ENCODE data around the gene SASH1.

Gene SASH1

GRCh38 chr6:148325316-148326068, 17.1 kb upstream of the SASH1 start:
- H3K4me2 ChIP-seq (ENCODE audit: low read length) = no peak overlapping the region
- H3K27ac ChIP-seq (ENCODE audit: low read depth, low read length, poor library complexity, severe bottlenecking) = no peak overlapping the region
- no peak overlapping the region for H2AFZ ChIP-seq (ENCODE audit: low read length)
- TF ChIP-seq CTCF (IDR thresholded peaks at IDR 0.05; ENCODE audit: low read length) = no peak
- H3K9me3 ChIP-seq (ENCODE audit: low read length) = no peaks in the 10 kb centered on the region
- H3K27me3 ChIP-seq (ENCODE audit: insufficient read depth, low read length) = no peaks in the 10 kb centered on the region
- no peaks in the 10 kb centered on the region for H3K4me1 ChIP-seq (ENCODE audit: insufficient read depth, low read length, severe bottlenecking)
- no peak overlapping the region for H3K9ac ChIP-seq (ENCODE audit: low read length)
- H3K4me3 ChIP-seq (ENCODE audit: low read depth, low read length, poor library complexity, severe bottlenecking) = no peak overlapping the region
- no peaks in the 10 kb centered on the region for H3F3A ChIP-seq (ENCODE audit: insufficient read depth, low read length)
- H3K79me2 ChIP-seq (ENCODE audit: insufficient read depth, low read length) = no peaks in the 10 kb centered on the region
- H3K9me2 ChIP-seq (ENCODE audit: low read depth, low read length) = no peaks in the 10 kb centered on the region
- H4K20me1 ChIP-seq (ENCODE audit: insufficient read depth, low read length) = no peaks in the 10 kb centered on the region
- no peaks in the 10 kb centered on the region for H3K36me3 ChIP-seq (ENCODE audit: insufficient read depth, low read length)

GRCh38 chr6:148328876-148329555, 13.6 kb upstream of the SASH1 start:
- H3K27me3 ChIP-seq (ENCODE audit: insufficient read depth, low read length) = no peaks in the 10 kb centered on the region
- no peak for TF ChIP-seq CTCF (IDR thresholded peaks at IDR 0.05; ENCODE audit: low read length)
- TF ChIP-seq EZH2 (IDR thresholded peaks at IDR 0.05; ENCODE audit: borderline replicate concordance, low read length) = no peak
- H4K20me1 ChIP-seq (ENCODE audit: insufficient read depth, low read length) = no peaks in the 10 kb centered on the region
- no peak overlapping the region for H3K4me3 ChIP-seq (ENCODE audit: low read depth, low read length, poor library complexity, severe bottlenecking)
- H2AFZ ChIP-seq (ENCODE audit: low read length) = no peak overlapping the region
- no peaks in the 10 kb centered on the region for H3K9me2 ChIP-seq (ENCODE audit: low read depth, low read length)
- H3K79me2 ChIP-seq (ENCODE audit: insufficient read depth, low read length) = no peaks in the 10 kb centered on the region
- H3F3A ChIP-seq (ENCODE audit: insufficient read depth, low read length) = no peaks in the 10 kb centered on the region
- H3K27ac ChIP-seq (ENCODE audit: low read depth, low read length, poor library complexity, severe bottlenecking) = no peak overlapping the region
- no peaks in the 10 kb centered on the region for H3K9me3 ChIP-seq (ENCODE audit: low read length)
- no peaks in the 10 kb centered on the region for H3K36me3 ChIP-seq (ENCODE audit: insufficient read depth, low read length)
- no peak overlapping the region for H3K9ac ChIP-seq (ENCODE audit: low read length)
- no peaks in the 10 kb centered on the region for H3K4me1 ChIP-seq (ENCODE audit: insufficient read depth, low read length, severe bottlenecking)
- H3K4me2 ChIP-seq (ENCODE audit: low read length) = no peak overlapping the region

GRCh38 chr6:148329596-148330381, 12.8 kb upstream of the SASH1 start:
- H3K9me3 ChIP-seq (ENCODE audit: low read length) = no peaks in the 10 kb centered on the region
- no peaks in the 10 kb centered on the region for H3K27me3 ChIP-seq (ENCODE audit: insufficient read depth, low read length)
- no peak overlapping the region for H3K9ac ChIP-seq (ENCODE audit: low read length)
- H3K79me2 ChIP-seq (ENCODE audit: insufficient read depth, low read length) = no peaks in the 10 kb centered on the region
- H3K4me1 ChIP-seq (ENCODE audit: insufficient read depth, low read length, severe bottlenecking) = no peaks in the 10 kb centered on the region
- no peaks in the 10 kb centered on the region for H3K9me2 ChIP-seq (ENCODE audit: low read depth, low read length)
- no peaks in the 10 kb centered on the region for H3F3A ChIP-seq (ENCODE audit: insufficient read depth, low read length)
- no peak overlapping the region for H3K4me3 ChIP-seq (ENCODE audit: low read depth, low read length, poor library complexity, severe bottlenecking)
- no peaks in the 10 kb centered on the region for H4K20me1 ChIP-seq (ENCODE audit: insufficient read depth, low read length)
- H3K27ac ChIP-seq (ENCODE audit: low read depth, low read length, poor library complexity, severe bottlenecking) = no peak overlapping the region
- TF ChIP-seq CTCF (IDR thresholded peaks at IDR 0.05; ENCODE audit: low read length) (no peak), EZH2 (IDR thresholded peaks at IDR 0.05; ENCODE audit: borderline replicate concordance, low read length) (no peak)
- H3K4me2 ChIP-seq (ENCODE audit: low read length) = no peak overlapping the region
- H3K36me3 ChIP-seq (ENCODE audit: insufficient read depth, low read length) = no peaks in the 10 kb centered on the region
- H2AFZ ChIP-seq (ENCODE audit: low read length) = no peak overlapping the region
